Measurements from ENCODE around the gene FAM135A.
A peak's percentile ranks its signal among the peaks of the same experiment; 100 is the strongest.
"Not testable (repeated sequence)": the region's sequence is repeated elsewhere in the genome, so short reads cannot be mapped to it uniquely, and the experiment has no call there.

Gene FAM135A

DNA sequence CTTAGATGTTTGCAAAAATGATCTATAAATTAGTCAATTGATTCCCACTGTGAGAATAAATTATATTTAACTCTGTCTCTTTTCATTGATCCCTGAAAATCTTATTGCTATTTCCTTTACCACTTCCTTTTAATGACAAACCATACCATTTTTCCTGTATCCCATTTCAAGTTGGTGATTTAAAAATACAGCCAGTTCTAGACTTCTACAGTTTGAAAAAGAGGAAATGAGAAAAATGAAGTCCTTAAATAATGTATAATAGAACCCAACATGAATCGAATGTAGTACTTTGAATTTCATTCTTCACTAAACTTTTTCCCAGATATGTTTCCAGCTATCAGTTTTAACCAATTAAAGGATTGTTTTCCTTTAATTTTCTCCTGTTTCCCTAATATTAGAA lies 124.0 kb downstream of the FAM135A start:
- DNase-seq (ENCODE audit: low read depth in 2 of 3, low spot score in 1 of 3) = no peak

DNA sequence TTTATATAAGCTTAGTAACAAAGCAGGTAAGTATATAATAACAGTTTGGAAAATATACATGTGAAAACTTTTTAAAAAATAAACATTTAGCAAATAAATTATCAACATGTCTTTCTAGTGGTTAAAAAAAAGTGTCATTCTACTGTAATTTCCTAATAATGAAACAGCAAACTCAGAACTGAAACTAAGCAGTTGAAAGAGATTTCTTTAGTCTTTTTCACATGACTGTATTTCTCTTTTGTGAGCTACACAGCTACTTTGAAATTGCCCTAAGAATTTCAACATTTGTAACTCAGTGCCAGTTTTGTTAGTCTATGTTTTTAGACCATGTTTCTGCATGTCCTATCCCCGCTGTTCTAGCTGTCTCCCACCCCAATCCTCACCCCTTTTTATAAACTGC lies 125.1 kb downstream of the FAM135A start:
- DNase-seq (ENCODE audit: low read depth in 2 of 3, low spot score in 1 of 3) = no peak

DNA sequence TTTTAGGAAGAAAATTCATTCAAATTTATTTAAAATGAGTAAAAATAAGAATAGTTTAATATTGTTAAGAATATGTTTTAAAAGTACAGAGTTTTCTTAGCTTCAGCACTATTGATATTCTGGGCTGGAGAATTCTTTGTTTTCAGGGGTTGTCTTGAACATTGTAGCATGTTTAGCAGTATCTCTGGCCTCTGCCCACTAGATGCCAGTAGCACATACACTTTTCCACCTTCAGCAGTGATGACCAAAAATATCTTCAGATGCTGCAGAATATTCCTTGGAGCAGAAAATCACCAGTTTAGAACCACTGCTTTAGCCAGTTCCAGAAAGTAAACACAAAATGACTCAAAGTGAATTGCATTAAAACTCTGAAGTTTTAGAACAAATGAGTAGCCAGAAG lies 134.0 kb downstream of the FAM135A start:
- DNase-seq (ENCODE audit: low read depth in 2 of 3, low spot score in 1 of 3) = no peak

DNA sequence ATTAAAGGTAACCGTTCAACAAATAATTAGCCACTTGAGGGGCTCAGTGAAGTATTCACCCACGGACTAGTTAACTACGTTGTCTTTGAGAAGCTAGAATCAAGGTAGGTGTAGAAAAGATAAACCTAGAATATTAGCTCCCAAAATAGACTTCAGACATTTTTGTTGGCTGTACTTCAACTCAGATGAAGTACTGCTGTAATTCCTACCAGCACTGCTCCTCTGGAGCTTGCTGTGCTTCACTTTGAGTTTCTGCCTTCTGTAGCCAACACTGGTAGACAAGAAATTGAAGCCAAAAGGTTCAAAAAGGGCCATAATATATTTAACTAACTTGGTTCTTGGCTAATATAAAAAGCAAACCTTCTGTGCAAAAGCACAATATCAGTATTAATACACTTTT lies 134.6 kb downstream of the FAM135A start:
- no peak for DNase-seq (ENCODE audit: low read depth in 2 of 3, low spot score in 1 of 3)

DNA sequence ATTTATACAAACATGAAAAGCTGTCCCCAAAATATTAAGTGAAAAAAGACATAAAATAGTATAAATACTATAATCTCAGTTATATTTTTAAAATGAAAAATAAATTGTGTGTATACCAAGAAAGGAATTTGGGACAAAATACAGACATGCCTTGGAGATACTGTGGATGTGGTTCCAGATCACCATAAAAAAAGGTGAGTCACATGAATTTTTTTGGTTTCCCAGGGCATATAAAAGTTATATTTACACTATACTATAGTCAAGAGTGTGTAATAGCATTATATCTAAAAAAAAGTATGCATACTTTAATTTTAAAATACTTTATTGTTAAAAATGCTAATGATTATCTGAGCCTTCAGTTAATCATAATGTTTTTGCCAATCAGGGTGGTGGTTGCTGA lies 136.0 kb downstream of the FAM135A start:
- no peak for DNase-seq (ENCODE audit: low read depth in 2 of 3, low spot score in 1 of 3)

DNA sequence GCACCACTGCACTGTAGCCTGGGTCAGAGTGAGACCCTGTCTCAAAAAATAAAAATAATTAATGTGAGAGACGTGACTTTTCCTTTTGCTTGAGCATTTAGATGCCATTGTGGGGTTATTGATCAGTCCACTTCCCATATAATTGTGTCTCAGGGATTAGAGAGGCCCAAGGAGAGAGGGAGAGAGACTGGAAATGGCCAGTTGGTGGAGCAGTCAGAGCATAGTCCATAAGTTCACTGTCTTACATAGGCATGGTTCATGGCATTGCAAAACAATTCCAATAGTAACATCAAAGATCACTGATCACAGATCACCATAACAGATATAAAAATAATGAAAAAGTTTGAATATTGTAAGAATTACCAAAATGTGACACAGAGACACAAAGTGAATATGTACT lies 138.3 kb downstream of the FAM135A start:
- no peak for DNase-seq (ENCODE audit: low read depth in 2 of 3, low spot score in 1 of 3)

DNA sequence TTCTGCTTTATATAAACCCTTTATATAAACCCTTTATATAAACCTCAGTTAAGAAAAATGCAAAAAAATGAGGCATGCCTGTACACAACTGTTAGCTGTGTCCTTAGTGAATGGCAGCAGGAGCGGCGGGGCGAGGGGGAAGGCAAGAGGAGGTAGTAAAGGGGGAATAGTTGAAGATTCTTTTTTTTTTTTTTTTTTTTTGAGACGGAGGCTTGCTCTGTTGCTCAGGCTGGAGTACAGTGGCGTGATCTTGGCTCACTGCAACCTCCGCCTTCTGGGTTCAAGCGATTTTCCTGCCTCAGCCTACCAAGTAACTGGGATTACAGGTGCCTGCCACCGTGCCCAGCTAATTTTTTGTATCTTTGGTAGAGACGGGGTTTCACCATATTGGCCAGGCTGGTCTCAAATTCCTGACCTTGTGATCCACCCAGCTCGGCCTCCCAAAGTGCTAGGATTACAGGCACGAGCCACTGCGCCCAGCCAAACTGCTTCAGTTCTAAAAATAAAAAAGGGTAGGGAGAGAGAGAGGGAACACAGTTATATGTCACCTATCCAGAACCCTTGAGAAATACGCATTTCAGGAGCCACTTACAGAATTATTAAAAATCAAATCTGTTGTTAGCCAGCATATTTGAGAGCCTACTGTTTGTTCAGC lies 139.1 kb downstream of the FAM135A start:
- not testable (repeated sequence) for DNase-seq (ENCODE audit: low read depth in 2 of 3, low spot score in 1 of 3)

DNA sequence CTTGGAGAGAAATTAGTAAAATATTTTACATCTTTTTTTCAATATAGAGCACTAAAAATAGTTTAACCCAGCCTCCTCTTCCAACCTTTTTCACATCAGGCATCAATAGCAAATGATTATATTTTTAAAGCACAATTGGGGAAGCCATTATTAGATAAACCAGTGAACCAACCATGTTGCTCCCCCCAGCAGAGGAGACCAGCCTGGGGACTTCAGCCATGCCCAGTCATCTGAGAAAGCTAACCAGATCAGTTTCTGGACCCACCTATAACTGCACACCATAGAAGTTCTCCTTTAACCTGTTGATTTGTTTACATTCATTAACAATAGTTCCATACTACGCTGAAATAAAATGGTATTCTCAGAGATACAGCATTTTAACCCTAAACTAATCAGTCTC lies 139.7 kb downstream of the FAM135A start:
- DNase-seq (ENCODE audit: low read depth in 2 of 3, low spot score in 1 of 3) = no peak

DNA sequence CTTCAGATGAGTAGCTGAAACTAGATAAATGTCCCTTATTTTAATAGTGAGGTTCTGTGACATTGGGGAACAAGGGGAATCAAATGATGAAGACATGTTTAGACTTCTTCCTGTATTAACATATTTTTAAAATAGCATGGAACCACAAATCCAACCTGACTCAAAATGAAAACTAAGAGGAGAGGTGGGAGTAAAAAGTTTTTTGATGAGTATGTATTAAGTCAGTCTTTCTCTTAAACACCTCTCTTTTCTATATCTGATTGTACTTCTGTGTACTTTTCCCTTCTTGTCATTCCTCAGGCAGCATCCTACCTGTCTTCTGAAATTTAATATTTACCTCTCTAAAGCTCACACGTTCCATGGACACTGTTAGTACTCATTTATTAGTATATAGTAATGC lies 144.7 kb downstream of the FAM135A start:
- DNase-seq (ENCODE audit: low read depth in 2 of 3, low spot score in 1 of 3) = no peak

DNA sequence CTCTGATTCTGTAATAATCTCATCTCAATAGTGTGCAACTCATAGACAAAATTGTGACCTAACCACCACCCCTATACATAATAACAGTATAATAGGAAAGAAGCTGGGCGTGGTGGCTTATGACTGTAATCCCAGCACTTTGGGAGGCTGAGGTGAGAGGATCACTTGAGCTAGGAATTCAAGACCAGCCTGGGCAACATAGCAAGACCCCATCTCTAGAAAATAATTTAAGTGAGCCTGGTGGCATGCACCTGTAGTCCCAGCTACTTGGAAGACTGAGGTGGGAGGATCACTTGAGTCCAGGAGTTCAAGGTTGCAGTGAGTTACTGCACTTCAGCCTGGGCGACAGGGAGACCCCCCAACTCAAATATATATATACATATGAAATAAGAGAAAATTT lies 149.1 kb downstream of the FAM135A start:
- DNase-seq (ENCODE audit: low read depth in 2 of 3, low spot score in 1 of 3) = not testable (repeated sequence)

DNA sequence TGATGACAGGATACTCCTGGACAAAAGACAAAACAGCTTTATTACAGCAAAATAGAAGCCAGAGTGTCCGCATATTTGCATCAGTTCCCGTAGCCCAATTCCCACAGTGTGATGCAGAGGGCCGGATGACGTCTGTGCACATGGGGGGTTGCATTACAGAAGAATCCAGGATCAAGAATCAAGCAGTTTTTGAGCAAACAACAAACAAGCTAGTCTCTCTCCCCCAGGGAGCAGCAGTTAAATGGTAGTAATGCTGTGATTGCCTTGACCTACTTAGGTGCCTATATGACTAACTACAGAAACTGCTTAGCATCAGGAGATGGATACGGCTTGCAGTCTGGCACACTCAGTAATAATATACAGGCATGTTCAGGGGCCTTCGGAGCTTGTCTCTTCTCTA lies 150.2 kb downstream of the FAM135A start:
- DNase-seq (ENCODE audit: low read depth in 2 of 3, low spot score in 1 of 3) = no peak

DNA sequence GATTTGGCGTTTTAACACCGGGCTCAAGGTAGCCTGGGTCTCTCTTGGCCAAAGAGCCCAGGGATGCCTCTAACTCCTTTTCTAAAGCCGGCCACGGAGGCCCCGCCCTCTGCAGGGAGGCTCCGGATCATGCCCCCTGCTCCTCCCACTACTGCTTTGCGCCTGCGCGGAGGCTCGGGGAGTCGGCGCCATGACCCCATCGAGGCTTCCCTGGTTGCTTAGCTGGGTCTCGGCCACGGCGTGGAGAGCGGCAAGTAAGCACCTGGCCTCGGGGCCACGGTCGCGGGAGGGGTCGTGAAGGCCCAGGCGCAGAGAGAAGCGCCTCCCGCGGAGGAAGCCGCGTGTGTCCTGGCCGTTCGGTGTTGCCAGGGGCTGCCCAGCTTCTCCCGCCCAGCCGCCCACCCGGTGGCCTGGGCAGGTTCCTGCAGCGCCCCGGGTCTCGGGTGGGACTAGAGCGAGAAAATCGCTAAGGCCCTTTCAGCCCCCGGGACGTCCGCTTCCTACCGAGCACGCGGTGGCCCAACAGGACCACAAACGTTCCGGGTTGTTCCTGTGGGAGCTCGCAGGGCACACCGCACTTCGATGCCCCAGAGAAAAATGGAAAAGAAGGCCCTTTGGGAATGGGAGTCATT lies 153.6 kb downstream of the FAM135A start, which contains the start of gene SDHAF4:
SDHAF4 (plus strand) TSS at position 180 of the 632 bp plus-strand sequence; CDS start at position 191, 11 bp downstream.
- DNase-seq (ENCODE audit: low read depth in 2 of 3, low spot score in 1 of 3) = peak; percentile 84 to 93 (median 88)

DNA sequence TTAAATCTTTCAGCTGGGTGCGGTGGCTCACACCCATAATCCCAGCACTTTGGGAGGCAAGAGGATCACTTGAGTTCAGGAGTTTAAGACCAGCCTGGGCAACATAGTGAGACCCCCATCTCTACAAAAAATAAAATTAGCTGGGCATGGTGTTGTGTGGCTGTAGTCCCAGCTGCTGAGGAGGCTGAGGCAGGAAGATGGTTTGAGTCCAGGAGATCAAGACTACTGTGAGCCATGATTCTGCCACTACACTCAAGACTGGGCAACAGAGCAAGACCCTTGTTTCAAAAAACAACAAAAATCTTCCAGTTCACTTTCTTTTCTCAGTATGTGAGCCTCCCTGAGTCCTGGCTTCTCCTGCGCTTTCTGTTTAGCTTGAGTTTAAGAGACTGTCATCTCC lies 161.3 kb downstream of the FAM135A start:
- no peak for DNase-seq (ENCODE audit: low read depth in 2 of 3, low spot score in 1 of 3)

DNA sequence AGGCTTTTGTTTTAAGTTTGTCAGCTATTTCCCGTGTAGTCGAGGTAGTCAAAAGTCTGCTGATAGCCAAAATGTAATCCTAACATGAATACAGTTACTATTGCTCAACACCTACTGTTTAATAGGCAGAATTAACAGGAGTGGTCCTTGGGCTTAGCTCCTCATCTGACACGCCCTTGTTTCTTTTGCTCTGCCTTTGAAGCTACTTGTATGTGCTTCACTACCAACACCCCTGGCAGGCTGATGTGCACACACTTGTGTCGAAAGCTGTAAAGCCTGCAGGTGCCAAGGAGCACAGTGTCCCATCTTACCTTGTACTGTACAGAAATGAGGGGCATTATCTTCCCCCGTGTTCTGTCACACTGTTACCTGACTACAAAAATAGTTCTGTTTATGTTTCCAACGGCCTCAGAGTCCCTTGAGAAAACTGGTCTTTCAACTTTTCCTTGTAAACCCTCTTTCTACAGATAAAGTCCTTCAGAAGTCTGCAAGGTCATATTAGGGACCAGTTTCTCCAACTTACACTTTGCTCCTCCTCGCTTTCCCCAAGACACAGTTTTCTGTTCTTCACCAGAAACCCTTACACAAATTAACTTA lies 162.7 kb downstream of the FAM135A start:
- DNase-seq (ENCODE audit: low read depth in 2 of 3, low spot score in 1 of 3) = no peak

DNA sequence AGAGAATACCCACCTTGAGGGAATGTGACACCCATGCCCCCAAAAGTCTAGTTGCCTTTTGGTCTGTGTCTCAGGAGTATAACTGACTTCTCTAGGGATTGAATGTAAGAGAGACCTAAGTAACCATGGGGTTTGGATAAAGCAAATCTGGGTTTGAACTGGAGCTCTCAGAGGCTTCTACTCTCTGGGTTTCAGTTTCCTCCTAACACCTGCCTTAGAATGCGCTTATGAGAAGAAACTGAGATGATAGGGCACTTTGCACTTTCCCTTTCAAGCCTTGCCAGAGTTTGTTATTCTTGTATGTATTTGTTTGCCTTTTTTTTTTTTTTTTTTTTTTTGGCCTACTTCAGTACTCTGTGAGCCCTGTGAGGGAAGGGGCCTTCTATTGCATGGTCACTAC lies 172.8 kb downstream of the FAM135A start:
- no peak for DNase-seq (ENCODE audit: low read depth in 2 of 3, low spot score in 1 of 3)

DNA sequence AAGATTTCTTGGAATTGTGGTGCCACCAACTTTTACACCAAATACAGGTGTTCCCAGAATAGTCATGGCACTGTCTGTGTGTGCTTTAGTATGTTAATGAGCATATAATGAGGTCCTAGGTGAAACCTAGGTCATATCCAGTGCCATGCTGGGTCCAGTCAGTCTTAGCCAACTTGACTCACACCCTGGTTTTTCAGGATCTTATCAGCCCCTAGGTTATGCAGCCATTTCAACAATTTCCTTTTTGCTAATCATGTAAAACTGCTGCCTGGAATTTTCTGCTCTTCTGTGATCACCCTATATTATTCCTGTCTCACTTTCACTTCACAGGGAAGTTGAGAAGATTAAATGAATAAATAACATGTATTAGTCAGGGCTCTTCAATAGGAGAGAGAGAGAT lies 177.1 kb downstream of the FAM135A start:
- DNase-seq (ENCODE audit: low read depth in 2 of 3, low spot score in 1 of 3) = no peak

DNA sequence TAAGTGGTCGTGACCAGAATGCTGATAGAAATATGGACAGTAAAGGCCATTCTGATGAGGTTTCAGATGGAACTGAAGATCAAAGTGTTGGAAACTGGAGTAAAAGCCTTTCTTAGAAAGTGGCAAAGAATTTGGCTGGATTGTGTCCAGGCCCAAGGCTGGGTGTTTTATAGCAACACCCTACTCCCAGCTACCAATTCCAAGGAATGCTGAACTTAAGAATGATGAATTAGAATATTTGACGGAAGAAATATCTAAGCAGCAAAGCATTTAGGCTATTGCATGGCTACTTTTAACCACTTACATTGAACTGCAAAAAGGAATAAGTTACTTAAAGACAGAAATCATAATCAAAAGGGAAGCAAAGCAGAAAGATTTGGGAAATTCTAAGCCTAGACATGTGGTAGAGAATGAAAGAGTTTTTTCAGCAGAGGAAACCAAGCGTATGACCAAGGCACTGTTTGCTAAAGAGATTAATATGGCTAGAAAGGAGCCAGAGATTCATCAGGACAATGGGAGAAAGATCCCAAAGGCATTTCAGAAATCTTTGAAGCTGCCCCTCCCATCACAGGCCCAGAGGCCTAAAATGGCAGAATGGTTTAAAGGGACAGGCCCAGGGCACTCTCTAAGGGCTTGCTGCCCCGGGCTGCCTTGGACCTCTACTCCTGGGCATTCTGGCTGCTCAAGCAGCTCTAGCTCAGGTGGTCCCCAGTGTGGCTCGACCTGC lies 179.2 kb downstream of the FAM135A start:
- no peak for DNase-seq (ENCODE audit: low read depth in 2 of 3, low spot score in 1 of 3)

DNA sequence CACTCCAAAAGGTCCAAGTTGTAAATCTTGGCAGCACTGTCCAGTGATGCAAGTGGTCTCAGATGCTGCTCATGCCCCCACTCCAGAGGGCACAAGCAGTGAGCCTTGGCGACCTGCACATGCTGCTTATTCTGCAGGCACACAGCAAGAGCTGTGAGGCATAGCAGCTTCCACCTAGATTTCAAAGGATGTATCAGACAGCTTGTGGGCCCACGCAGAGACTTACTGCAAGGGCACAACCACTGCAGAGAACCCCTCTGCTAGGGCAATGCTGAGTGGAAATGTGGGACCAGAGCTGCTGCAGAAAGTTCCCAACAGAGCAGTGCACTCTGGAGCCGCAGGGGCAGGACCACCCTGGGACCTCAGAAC lies 179.8 kb downstream of the FAM135A start:
- no peak for DNase-seq (ENCODE audit: low read depth in 2 of 3, low spot score in 1 of 3)

DNA sequence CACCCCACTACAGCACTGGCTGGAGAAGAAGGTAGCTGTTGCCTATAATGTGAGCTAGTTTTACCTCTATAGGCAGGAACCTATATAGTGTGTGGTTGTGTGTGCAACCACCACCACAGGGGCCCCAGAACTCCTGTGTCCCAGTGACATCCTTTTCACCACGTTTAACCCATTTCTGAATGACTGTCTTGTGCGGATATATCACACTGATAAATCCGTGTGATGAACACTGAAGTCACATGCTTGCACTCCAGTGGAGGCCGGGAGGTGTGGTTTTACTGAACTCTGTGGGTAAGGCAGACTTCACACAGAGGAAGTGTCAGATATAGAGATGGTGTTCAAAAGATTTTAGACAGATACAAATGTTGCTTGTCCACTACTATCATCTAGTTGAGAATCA lies 185.9 kb downstream of the FAM135A start:
- peak in 1 of 3 donors; percentile 1 for DNase-seq (ENCODE audit: low read depth in 2 of 3, low spot score in 1 of 3)

DNA sequence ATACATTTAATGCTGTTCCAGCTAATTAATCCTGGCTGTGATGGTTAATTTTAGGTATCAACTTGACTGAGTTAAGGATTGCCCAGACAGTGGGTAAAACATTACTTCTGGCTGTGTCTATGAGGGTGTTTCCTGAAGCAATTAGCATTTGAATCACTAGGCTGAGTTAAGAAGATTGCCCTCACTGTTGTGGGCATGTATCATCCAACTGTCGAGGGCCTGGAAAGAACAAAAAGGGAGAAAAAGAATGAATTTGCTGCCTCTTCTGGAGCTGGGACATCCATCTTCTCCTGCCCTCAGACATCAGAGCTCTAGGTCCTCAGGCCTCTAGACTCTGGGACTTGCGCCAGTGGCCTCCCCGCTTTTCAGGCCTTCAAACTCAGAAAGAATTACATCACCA lies 187.7 kb downstream of the FAM135A start:
- no peak for DNase-seq (ENCODE audit: low read depth in 2 of 3, low spot score in 1 of 3)

DNA sequence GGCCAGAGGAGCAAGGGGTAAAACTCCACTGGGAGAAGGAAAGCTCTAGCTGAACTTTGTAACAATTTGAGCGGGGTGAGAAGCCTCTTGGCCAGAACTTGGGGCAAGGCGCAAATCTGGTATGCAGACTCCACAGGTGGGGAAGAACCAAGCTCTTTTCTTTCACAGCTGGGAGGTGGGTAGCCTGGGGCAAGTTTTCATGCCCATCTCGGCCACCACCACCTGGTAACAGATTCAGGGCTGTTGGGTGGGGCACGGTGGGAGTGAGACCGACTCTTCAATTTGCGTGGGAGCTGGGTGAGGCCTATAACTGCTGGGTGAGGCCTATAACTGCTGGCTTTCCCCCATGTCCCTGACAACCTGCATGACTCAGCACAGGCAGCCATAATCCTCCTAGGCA lies 190.9 kb downstream of the FAM135A start:
- no peak for DNase-seq (ENCODE audit: low read depth in 2 of 3, low spot score in 1 of 3)

DNA sequence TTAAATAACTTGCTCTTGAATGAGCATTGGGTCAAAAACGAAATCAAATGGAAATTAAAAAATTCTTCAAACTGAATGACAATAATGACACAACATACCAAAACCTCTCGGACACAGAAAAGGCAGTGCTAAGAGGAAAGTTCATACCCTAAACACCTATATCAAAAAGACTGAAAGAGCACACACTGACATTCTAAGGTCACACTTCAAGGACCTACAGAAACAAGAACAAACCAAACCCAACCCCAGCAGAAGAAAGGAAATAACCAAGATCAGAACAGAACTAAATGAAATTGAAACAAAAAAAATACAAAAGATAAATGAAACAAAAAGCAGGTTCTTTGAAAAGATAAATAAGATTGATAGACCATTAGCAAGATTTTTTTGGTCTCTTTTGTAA lies 194.1 kb downstream of the FAM135A start:
- DNase-seq (ENCODE audit: low read depth in 2 of 3, low spot score in 1 of 3) = not testable (repeated sequence)

All from stimulated activated CD4-positive, alpha-beta T cell treated with anti-CD3 and anti-CD28 coated beads, Interleukin-12 subunit alpha, Interleukin-12 subunit beta, amount 100 ng/mL, for 48 hours (primary cell).